GM18499 (cell line): ENCODE results near the gene SLC11A1.

Experiments
- ATAC-seq: cut with Tn5 transposase; IDR thresholded peaks from one replicate; pipeline ENCODE4 v1.9.1; 2021; ENCODE audit warnings: moderate number of reproducible peaks; ENCODE audit not compliant: insufficient read depth, unreplicated experiment

SLC11A1 gene

DNA sequence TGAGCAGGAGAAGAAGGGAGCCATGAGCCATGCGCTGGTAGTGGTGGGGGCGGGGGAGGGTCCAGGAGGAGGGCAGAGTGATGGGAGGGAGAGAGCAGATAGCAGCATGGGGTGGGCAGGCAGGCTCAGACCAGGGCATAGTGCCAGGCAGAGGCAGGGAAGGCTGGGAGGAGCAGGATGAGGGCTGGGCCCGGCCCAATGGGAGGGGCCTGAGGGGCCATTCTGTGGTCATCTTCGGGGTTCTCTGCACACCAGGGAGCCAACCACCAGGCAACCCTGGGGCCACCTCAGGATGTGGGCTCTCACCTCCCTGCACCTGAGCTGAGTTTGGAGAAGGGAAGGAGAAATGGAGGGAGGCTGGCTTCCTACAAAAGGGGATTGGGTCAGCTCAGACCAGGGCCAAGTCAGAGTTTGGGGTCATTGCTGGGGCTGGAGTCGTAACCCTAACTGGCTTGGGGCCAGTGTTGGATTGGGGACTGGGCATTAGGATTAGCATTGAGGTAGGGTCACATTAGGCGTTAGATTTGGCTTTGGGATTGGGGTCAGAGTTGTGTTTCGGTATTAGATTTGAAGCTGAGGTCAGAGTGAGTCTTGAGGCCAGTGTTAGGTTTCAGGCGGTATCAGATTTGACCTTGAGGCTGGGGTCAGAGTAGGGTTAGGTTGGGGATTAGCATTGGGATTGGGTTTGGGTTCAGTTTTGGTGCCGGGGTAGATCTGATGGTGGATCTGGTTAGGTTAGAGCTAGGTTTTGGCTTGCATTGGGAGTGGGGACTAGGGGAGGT is 48.0 kb downstream of the SLC11A1 start:
- ATAC-seq: no peak

DNA sequence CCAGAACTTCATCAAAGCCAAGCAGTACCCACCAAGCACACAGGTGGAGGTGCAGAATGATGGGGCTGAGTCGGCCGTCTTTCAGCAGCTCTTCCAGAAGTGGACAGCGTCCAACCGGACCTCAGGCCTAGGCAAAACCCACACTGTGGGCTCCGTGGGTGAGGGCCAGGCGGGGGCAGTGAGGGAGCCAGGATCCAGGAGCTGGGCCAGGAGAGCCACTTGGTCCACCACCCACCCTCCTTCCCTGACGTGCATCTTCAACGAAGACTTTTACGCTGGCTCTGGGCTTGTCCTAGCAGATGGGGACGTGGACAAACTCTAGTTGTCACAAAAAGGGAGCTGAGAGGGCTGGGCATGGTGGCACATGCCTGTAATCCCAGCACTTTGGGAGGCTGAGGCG is 48.6 kb downstream of the SLC11A1 start:
- ATAC-seq: no peak

GRCh38 chr2:218431878-218432277 is 49.8 kb downstream of the SLC11A1 start:
- ATAC-seq: no peak

DNA sequence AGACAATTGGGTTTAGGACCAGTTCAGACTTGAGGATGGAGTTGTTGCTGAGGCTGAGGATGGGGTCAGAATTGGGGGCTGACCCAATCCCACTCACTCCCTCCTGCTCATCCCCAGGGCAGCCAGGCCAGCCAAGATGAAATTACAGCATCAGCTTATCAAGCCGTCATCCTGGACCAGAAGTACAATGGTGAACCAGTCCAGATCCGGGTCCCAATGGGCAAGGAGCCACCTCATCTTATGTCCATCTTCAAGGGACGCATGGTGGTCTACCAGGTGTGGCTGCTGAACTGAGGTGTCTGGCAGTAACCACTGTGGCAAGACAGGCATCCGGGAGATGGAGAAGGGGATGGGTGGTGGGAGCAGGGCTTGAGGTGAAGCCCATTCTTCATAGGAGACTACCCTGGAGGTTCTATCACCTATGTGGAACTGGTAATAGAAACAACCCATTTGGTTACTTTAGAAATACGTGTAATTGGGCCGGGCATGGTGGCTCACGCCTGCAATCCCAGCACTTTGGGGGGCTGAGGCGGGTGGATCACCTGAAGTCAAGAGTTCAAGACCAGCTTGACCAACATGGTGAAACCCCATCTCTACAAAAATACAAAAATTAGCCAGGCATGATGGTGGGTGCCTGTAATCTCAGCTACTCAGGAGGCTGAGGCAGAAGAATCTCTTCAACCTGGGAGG is 50.7 kb downstream of the SLC11A1 start:
- no peak for ATAC-seq

- no peak for ATAC-seq
Measured at GRCh38 chr2:218434456-218434855, 52.4 kb downstream of the SLC11A1 start.

- no peak for ATAC-seq
Measured at GRCh38 chr2:218435003-218435982, 53.2 kb downstream of the SLC11A1 start.

- no peak for ATAC-seq
Measured at GRCh38 chr2:218436992-218437391, 54.9 kb downstream of the SLC11A1 start.

GRCh38 chr2:218437969-218438368 is 55.9 kb downstream of the SLC11A1 start:
- no peak for ATAC-seq

- ATAC-seq: no peak
Measured at GRCh38 chr2:218438596-218438995, 56.5 kb downstream of the SLC11A1 start.

DNA sequence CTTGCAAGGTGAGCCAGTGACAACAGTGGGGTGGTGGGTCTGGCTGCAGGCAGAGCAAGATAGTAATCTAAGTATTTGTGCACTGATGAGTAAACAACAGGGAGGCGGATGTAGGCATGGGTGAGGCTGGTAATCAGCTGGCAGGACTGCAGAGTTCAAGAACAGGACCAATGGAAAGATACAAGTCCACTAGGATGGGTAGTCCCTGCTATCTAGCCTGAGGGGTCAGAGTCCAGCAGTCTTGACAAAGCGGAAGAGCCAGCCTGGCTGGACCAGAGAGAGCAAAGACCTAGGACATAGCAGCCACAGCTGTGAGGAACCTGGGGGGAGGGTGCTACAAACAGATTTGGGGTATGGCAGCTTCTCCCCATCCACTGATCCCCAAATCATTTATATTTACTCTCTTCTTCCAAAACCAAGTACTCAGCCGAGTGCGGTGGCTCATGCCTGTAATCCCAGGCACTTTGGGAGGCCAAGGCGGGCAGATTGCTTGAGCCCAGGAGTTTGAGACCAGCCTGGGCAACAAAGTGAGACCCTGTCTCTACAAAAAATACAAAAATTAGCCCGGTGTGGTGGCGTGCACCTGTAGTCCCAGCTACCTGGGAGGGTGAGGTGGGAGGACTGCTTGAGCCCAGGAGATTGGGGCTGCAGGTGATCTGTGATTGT is 62.8 kb downstream of the SLC11A1 start:
- no peak for ATAC-seq

- ATAC-seq: no peak
Measured at GRCh38 chr2:218445602-218446001, 63.5 kb downstream of the SLC11A1 start.
